Measurements from ENCODE around the gene MYZAP. TPM values are rescaled to one million over a fixed set of nuclear protein-coding genes. Genes with fewer than 3 reads are reported as not detected.

The MYZAP gene
- total RNA-seq, 1 donor: under 0.01 TPM

DNA sequence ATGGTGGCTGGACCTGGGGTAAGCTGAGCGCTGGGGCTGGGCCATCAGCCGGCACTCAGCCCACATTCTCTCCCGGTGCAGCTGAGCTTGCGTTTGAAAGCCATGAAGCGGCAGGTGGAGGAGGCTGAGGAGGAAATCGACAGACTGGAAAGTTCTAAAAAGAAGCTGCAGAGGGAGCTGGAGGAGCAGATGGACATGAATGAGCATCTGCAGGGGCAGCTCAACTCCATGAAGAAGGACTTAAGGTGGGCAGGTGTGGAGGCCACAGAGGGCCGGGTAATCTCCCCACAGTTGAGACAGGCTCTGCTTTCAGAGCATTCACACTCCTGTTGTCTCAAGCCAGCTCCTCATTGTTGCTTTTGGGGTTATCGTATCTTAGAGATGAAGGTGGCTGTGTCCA lies 45.7 kb upstream of the MYZAP start:
- peak; percentile 58 for DNase-seq (ENCODE audit: insufficient read length, low spot score, missing footprints)
- TF ChIP-seq CTCF (IDR thresholded peaks at IDR 0.05; ENCODE audit: extremely low read depth, low read depth, low read length): no peak
- Histone ChIP-seq H3K27me3 (ENCODE audit: insufficient read depth, low read length) (peaks cover 25% of the 10 kb centered on the region), H3K9me3 (ENCODE audit: low read depth, low read length) (no peaks in the 10 kb centered on the region), H3K27ac (ENCODE audit: low read depth, low read length) (no peak overlapping the region), H3K79me2 (ENCODE audit: insufficient read depth, low read length) (no peaks in the 10 kb centered on the region), H4K20me1 (ENCODE audit: insufficient read depth, low read length) (no peaks in the 10 kb centered on the region), H3K36me3 (ENCODE audit: insufficient read depth, low read length) (no peaks in the 10 kb centered on the region), H3K4me2 (ENCODE audit: insufficient read depth, low read length) (no peak overlapping the region), H3K4me3 (ENCODE audit: insufficient read depth, low read length) (no peak overlapping the region), H3K4me1 (ENCODE audit: insufficient read depth, low read length) (peaks cover 2% of the 10 kb centered on the region), H2AFZ (ENCODE audit: low read length) (no peak overlapping the region)

DNA sequence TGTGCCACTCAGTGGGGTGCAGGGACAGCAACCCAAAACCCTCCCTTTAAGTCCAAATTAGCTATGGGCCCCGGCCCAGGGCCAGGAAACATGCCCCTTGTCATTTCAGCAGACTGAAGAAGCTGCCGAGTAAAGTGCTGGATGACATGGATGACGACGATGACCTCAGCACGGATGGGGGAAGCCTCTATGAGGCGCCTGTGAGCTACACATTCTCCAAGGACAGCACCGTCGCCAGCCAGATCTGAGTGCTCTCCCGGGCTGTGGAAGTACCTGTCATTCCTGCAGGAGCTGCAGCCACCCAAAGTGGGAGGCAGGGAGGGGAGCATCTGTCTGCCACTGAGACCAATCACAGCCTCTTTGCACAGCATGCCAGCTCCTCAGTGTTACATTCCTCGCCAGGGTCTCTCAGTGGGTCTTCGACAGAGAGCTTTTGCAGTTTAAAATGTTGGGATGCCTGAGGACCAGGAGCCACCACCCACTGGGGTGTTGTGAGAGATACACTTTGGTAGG lies 44.4 kb upstream of the MYZAP start:
- no peak for TF ChIP-seq CTCF (IDR thresholded peaks at IDR 0.05; ENCODE audit: extremely low read depth, low read depth, low read length)
- no peak overlapping the region for H3K27ac ChIP-seq (ENCODE audit: low read depth, low read length)
- H2AFZ ChIP-seq (ENCODE audit: low read length): no peak overlapping the region
- peak; percentile 27 for DNase-seq (ENCODE audit: insufficient read length, low spot score, missing footprints)
- H3K4me3 ChIP-seq (ENCODE audit: insufficient read depth, low read length): no peak overlapping the region
- no peaks in the 10 kb centered on the region for H4K20me1 ChIP-seq (ENCODE audit: insufficient read depth, low read length)
- H3K9me3 ChIP-seq (ENCODE audit: low read depth, low read length): no peaks in the 10 kb centered on the region
- H3K4me1 ChIP-seq (ENCODE audit: insufficient read depth, low read length): peaks cover 15% of the 10 kb centered on the region
- no peak overlapping the region for H3K4me2 ChIP-seq (ENCODE audit: insufficient read depth, low read length)
- H3K27me3 ChIP-seq (ENCODE audit: insufficient read depth, low read length): peaks cover 25% of the 10 kb centered on the region
- H3K36me3 ChIP-seq (ENCODE audit: insufficient read depth, low read length): no peaks in the 10 kb centered on the region
- H3K79me2 ChIP-seq (ENCODE audit: insufficient read depth, low read length): no peaks in the 10 kb centered on the region

DNA sequence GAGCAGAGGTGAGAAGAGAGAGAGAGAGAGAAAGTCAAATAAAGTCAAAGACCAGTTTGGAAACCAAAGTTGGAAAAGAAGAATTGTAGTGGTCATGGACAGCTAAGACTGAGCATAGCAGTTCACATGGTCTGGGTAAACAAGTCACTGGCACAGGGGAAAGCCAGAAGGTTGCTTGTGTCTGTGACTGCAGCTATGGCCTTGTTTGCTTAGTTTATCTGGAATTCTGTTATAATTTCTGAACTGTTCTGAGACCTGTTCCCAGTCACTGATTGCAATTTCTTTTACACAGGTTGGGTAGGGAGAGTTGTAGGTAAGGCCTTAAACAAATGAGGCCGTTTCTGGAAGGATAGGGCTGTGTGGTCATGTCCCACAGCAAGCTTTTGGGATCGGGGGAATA lies 43.4 kb upstream of the MYZAP start:
- DNase-seq (ENCODE audit: insufficient read length, low spot score, missing footprints): no peak
- no peaks in the 10 kb centered on the region for H3K9me3 ChIP-seq (ENCODE audit: low read depth, low read length)
- H3K36me3 ChIP-seq (ENCODE audit: insufficient read depth, low read length): no peaks in the 10 kb centered on the region
- peaks cover 16% of the 10 kb centered on the region for H3K4me1 ChIP-seq (ENCODE audit: insufficient read depth, low read length)
- H3K4me3 ChIP-seq (ENCODE audit: insufficient read depth, low read length): no peak overlapping the region
- peaks cover 17% of the 10 kb centered on the region for H3K27me3 ChIP-seq (ENCODE audit: insufficient read depth, low read length)
- H3K27ac ChIP-seq (ENCODE audit: low read depth, low read length): no peak overlapping the region
- TF ChIP-seq CTCF (IDR thresholded peaks at IDR 0.05; ENCODE audit: extremely low read depth, low read depth, low read length): no peak
- no peak overlapping the region for H3K4me2 ChIP-seq (ENCODE audit: insufficient read depth, low read length)
- H3K79me2 ChIP-seq (ENCODE audit: insufficient read depth, low read length): no peaks in the 10 kb centered on the region
- no peak overlapping the region for H2AFZ ChIP-seq (ENCODE audit: low read length)
- no peaks in the 10 kb centered on the region for H4K20me1 ChIP-seq (ENCODE audit: insufficient read depth, low read length)

GRCh38 chr15:57548835-57549234 lies 42.9 kb upstream of the MYZAP start:
- Histone ChIP-seq H3K4me1 (ENCODE audit: insufficient read depth, low read length) (peaks cover 16% of the 10 kb centered on the region), H3K4me3 (ENCODE audit: insufficient read depth, low read length) (no peak overlapping the region), H3K9me3 (ENCODE audit: low read depth, low read length) (no peaks in the 10 kb centered on the region), H3K4me2 (ENCODE audit: insufficient read depth, low read length) (no peak overlapping the region), H3K36me3 (ENCODE audit: insufficient read depth, low read length) (no peaks in the 10 kb centered on the region), H2AFZ (ENCODE audit: low read length) (no peak overlapping the region), H3K27ac (ENCODE audit: low read depth, low read length) (no peak overlapping the region), H3K79me2 (ENCODE audit: insufficient read depth, low read length) (no peaks in the 10 kb centered on the region), H4K20me1 (ENCODE audit: insufficient read depth, low read length) (no peaks in the 10 kb centered on the region), H3K27me3 (ENCODE audit: insufficient read depth, low read length) (peaks cover 15% of the 10 kb centered on the region)
- TF ChIP-seq CTCF (IDR thresholded peaks at IDR 0.05; ENCODE audit: extremely low read depth, low read depth, low read length): no peak
- no peak for DNase-seq (ENCODE audit: insufficient read length, low spot score, missing footprints)

Data from osteoblast (primary cell).